ENCODE data around the gene DHX32. TPM values are rescaled to one million over a fixed set of nuclear protein-coding genes. Genes with fewer than 3 reads are reported as not detected.

DHX32 gene
- total and polyA plus RNA-seq, 2 donors (not counting 3 experiments of a cell fraction or from before 2014, with no cell fraction given), result 17.1 to 29.6 TPM

DNA sequence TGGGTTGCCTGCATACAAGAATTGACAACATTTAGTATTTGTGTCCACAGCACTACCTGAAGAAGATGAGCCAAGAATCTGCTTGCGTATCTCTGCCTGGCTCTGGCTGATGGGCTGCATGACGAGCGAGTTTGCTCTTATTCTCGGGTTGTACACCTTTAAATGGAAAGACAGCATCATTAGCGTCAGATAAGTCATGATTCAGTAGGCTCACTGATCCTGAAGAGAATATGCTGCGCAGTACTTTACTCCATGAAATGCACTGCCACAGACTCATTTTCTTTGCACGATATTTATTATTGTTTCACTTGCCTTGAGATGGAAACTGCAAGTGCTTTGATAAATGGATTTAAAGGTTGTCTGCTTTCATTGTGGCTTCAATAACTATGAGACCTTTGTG, 28.6 kb downstream of the DHX32 start:
- ChIA-PET CTCF (no interaction called here), POLR2A (no interaction called here)
- intact Hi-C loops (cut with micrococcal nuclease), result no loop called here
- Histone ChIP-seq H3K27me3 (ENCODE audit: control insufficient read depth in 2 of 2, insufficient read depth in 2 of 2, low read length in 2 of 2) (no peaks in the 10 kb centered on the region), H3K4me1 (ENCODE audit: control insufficient read depth, extremely low read depth, insufficient read depth, low read length) (peaks cover 2% of the 10 kb centered on the region), H3K36me3 (ENCODE audit: control insufficient read depth in 2 of 2, extremely low read depth in 1 of 2, insufficient read depth in 2 of 2, low read length in 2 of 2) (peaks cover 4% of the 10 kb centered on the region in 2 experiments), H3K79me2 (ENCODE audit: control insufficient read depth, insufficient read depth, low read length) (no peaks in the 10 kb centered on the region), H3K4me2 (ENCODE audit: insufficient read depth, low read length) (no peak overlapping the region), H3K9ac (replicated peaks; ENCODE audit: extremely low read depth, insufficient read depth, low read length) (no peak overlapping the region), H3K27ac (ENCODE audit: insufficient read depth, low read depth, low read length) (no peak overlapping the region), H3K9me3 (replicated peaks; ENCODE audit: control insufficient read depth, insufficient read depth, low read length) (no peaks in the 10 kb centered on the region), H2AFZ (ENCODE audit: low read depth, low read length) (no peak overlapping the region), H4K20me1 (replicated peaks; ENCODE audit: control insufficient read depth, extremely low read depth, insufficient read depth, low read length) (no peaks in the 10 kb centered on the region), H3K4me3 (replicated peaks in 1 of 3; ENCODE audit: insufficient read depth in 1 of 3, low read depth in 1 of 3, low read length in 3 of 3) (no peak overlapping the region), H3K9me1 (replicated peaks; ENCODE audit: control insufficient read depth, extremely low read depth, insufficient read depth, low read length) (no peaks in the 10 kb centered on the region)
- DNase-seq (ENCODE audit: low read depth, low spot score) (no peak), FAIRE-seq (no peak)
- no peak for TF ChIP-seq EZH2 (IDR thresholded peaks at IDR 0.05; ENCODE audit: borderline replicate concordance, low read depth, low read length, severe bottlenecking)
- no peak for TF ChIP-seq GATA2 (IDR thresholded peaks at IDR 0.05; ENCODE audit: insufficient read depth, insufficient read length, low read depth, low read length)
- TF ChIP-seq, protein P1, sequence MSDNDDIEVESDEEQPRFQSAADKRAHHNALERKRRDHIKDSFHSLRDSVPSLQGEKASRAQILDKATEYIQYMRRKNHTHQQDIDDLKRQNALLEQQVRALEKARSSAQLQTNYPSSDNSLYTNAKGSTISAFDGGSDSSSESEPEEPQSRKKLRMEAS (IDR thresholded peaks at IDR 0.05; ENCODE audit: insufficient read depth, insufficient read length), result no peak
- TF ChIP-seq POLR2AphosphoS5 (IDR thresholded peaks at IDR 0.05; ENCODE audit: insufficient read depth, low read depth, low read length), result no peak
- no peak for TF ChIP-seq FOS (IDR thresholded peaks at IDR 0.05; ENCODE audit: borderline replicate concordance, insufficient read depth, low read length)
- TF ChIP-seq POLR2A (IDR thresholded peaks at IDR 0.05; ENCODE audit: low read depth, low read length), result no peak
- TF ChIP-seq JUN (IDR thresholded peaks at IDR 0.05; ENCODE audit: borderline replicate concordance, insufficient read depth, insufficient read length, low read depth), result no peak
- no peak for TF ChIP-seq MYC (IDR thresholded peaks at IDR 0.05; ENCODE audit: low read depth, low read length)
- TF ChIP-seq, protein P2, sequence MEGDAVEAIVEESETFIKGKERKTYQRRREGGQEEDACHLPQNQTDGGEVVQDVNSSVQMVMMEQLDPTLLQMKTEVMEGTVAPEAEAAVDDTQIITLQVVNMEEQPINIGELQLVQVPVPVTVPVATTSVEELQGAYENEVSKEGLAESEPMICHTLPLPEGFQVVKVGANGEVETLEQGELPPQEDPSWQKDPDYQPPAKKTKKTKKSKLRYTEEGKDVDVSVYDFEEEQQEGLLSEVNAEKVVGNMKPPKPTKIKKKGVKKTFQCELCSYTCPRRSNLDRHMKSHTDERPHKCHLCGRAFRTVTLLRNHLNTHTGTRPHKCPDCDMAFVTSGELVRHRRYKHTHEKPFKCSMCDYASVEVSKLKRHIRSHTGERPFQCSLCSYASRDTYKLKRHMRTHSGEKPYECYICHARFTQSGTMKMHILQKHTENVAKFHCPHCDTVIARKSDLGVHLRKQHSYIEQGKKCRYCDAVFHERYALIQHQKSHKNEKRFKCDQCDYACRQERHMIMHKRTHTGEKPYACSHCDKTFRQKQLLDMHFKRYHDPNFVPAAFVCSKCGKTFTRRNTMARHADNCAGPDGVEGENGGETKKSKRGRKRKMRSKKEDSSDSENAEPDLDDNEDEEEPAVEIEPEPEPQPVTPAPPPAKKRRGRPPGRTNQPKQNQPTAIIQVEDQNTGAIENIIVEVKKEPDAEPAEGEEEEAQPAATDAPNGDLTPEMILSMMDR (IDR thresholded peaks at IDR 0.05; ENCODE audit: extremely low read depth in 1 of 2, insufficient read depth in 1 of 2, low read depth in 1 of 2, low read length in 2 of 2), result no peak
- BruUV-seq (replicated peaks), result no TSS peak
- dilution Hi-C loops (cut with MboI; ENCODE audit: extremely low pct_ligation_motif_present, low sequenced_read_pairs), result no loop called here
